Heart right ventricle (tissue), 16 donors: ENCODE results near the gene ZNF277. TPM values are rescaled to one million over a fixed set of nuclear protein-coding genes. Genes with fewer than 3 reads are reported as not detected.

Experiments
- ATAC-seq, 8 donors: fragments of 200-7000 bp; cut with Tn5 transposase; one replicate each; pipeline ENCODE4 v1.9.1; 2020; ENCODE audit warnings: mild to moderate bottlenecking in 8 of 8, moderate library complexity in 8 of 8, moderate number of reproducible peaks in 1 of 8
- DNase-seq, 2 donors: peaks; one replicate each; pipeline ENCODE4 v3.0.0-alpha.2; 2020
- H3K27ac ChIP-seq, 10 donors: fragments of 200-600 bp; sonication (generic) in 2 of 10; one replicate each; pipeline versions ENCODE4 v1.5.0 to v1.8.0; 2020 to 2022; ENCODE audit warnings: mild to moderate bottlenecking in 3 of 10
- H3K27me3 ChIP-seq, 7 donors: fragments of 200-600 bp; one replicate each; pipeline ENCODE4 v1.8.0; 2021 to 2022; ENCODE audit warnings: mild to moderate bottlenecking in 2 of 7
- H3K36me3 ChIP-seq, 9 donors: fragments of 200-600 bp; sonication (generic) in 1 of 9; one replicate each; pipeline versions ENCODE4 v1.5.0 to v1.8.0; 2020 to 2022; ENCODE audit warnings: mild to moderate bottlenecking in 2 of 9
- H3K4me1 ChIP-seq, 9 donors: fragments of 200-600 bp; sonication (generic) in 1 of 9; one replicate each; pipeline versions ENCODE4 v1.5.0 to v1.8.0; 2020 to 2022; ENCODE audit warnings: mild to moderate bottlenecking in 4 of 9
- H3K4me3 ChIP-seq, 10 donors: fragments of 200-600 bp; sonication (generic) in 2 of 10; one replicate each; pipeline versions ENCODE4 v1.5.0 to v1.8.0; 2020 to 2022; ENCODE audit warnings: mild to moderate bottlenecking in 7 of 10, moderate library complexity in 2 of 10
- H3K9me3 ChIP-seq, 11 donors: fragments of 200-600 bp in 10 of 11; sonication (generic) in 2 of 11; one replicate each; pipeline versions ENCODE4 v1.5.0 to v1.8.0; 2013 to 2022; ENCODE audit warnings: mild to moderate bottlenecking in 2 of 11, control low read depth in 1 of 11, moderate library complexity in 1 of 11
- CTCF ChIP-seq, 9 donors: fragments of 200-600 bp; sonication (generic) in 2 of 9; IDR thresholded peaks; one replicate each; pipeline versions ENCODE4 v1.5.0 to v1.8.0; 2021 to 2022; ENCODE audit warnings: antibody characterized with exemption in 9 of 9, mild to moderate bottlenecking in 5 of 9, moderate library complexity in 1 of 9
- WGBS, 2 donors: extraction: QIAGEN DNeasy Blood & Tissue Kit; methylation state at CpG; one replicate each; pipeline ENCODE4 v1.1.7; 2013; ENCODE audit warnings: inconsistent platforms in 1 of 2; 5-methylcytosine and 5-hydroxymethylcytosine counted together
- intact Hi-C, 10 donors: fragments of 100-400 bp; cut with DNase I; formaldehyde crosslinking; loops; one replicate each; pipeline versions ENCODE4 v1.11.1 to v1.14.2; 2022
- polyA plus RNA-seq, 2 donors: library from polyadenylated mRNA; stranded (reverse); fragments of 200-250 nt; gene quantifications; one replicate each; pipeline ENCODE4 v1.2.3, GENCODE V29; 2013
- total RNA-seq, 10 donors: library from RNA; stranded (reverse); fragmentation: NEBNext Ultra II Directional in 3 of 10; extraction: Animal tissue kit (Norgen Biotek cat#: 25700) in 3 of 10; gene quantifications; one replicate each; pipeline versions ENCODE4 v1.2.1 to v1.2.4, GENCODE V29; 2021 to 2023
- donor health status: Arrhythmogenic right ventricular cardiomyopathy.
- donor health status: ischemic (EF 13 %, LVEDD 7.1; RV severe dilation, severe dysfunction).
- donor health status: healthy with polysubstance abuse.
- donor health status: DM: no; HTN: yes; CAD: no.
- donor health status: DM: no; HTN: no; CAD: no.
- donor health status: ischemic (EF 25% LVEDD 6.9; RV normal size, moderate dysfunction).
- donor health status: ischemic (EF 25% LVEDD 5.7; RV mildly dilated, moderate dysfunction).
- donor health status: healthy.
- donor health status: DM: yes; HTN: yes; CAD: no.
- donor health status: Ischemic cardiomyopathy.
- donor health status: ischemic (EF 35%, LVEDD 5.7; RV mildly dilated, moderate dysfunction).
- donor health status: nonischemic (EF 11% LVEDD 7.7; RV severe dilation, severe dysfunction).
- donor health status: DM: yes; HTN: yes; CAD: no.
- donor health status: PGD.
- donor health status: ischemic (EF 29% LVEDD 5.4; RV normal size, mild dysfunction).
- donor health status: nonischemic (EF 23%, LVEDD 6.1; RV moderate dilation, normal function).

ZNF277 gene
- total and polyA plus RNA-seq, 12 donors = 7.7 to 25.7 (median 17.4) TPM

GRCh38 chr7:112288301-112288700 lies 81.8 kb downstream of the ZNF277 start:
- DNase-seq (no peak), ATAC-seq (no peak)
- WGBS, 2 donors = 99% methylated on average over 3 of the region's 3 CpGs
- Histone ChIP-seq H3K4me1 (peaks cover 0 to 8% (median 0%) of the 10 kb centered on the region in 9 donors), H3K9me3 (no peaks in the 10 kb centered on the region), H3K27me3 (no peaks in the 10 kb centered on the region), H3K27ac (no peak overlapping the region), H3K4me3 (no peak overlapping the region), H3K36me3 (peaks cover 0 to 32% (median 9%) of the 10 kb centered on the region in 9 donors)
- intact Hi-C loops = no loop called here
- no peak for TF ChIP-seq CTCF (IDR thresholded peaks at IDR 0.05)

- 93 to 95% methylated on average over 5 of the region's 5 CpGs for WGBS, 2 donors
- no peak for ATAC-seq
- intact Hi-C loops = loop anchor here in 1 of 10 donors (10.0 kb wide), 1 partner anchor 65 kb away; no protein-coding TSS in a partner anchor
Observed at GRCh38 chr7:112290065-112290464, 83.6 kb downstream of the ZNF277 start.

GRCh38 chr7:112292162-112292561 lies 85.7 kb downstream of the ZNF277 start:
- Histone ChIP-seq H3K4me1 (no peaks in the 10 kb centered on the region), H3K9me3 (no peaks in the 10 kb centered on the region), H3K36me3 (peaks cover 0 to 38% (median 9%) of the 10 kb centered on the region in 9 donors), H3K27me3 (no peaks in the 10 kb centered on the region), H3K27ac (no peak overlapping the region), H3K4me3 (no peak overlapping the region)
- intact Hi-C loops = loop anchor here in 1 of 10 donors (10.0 kb wide), 1 partner anchor 67 kb away; no protein-coding TSS in a partner anchor
- WGBS, 2 donors = 95 to 100% methylated on average over 1 of the region's 1 CpG
- ATAC-seq (no peak), DNase-seq (no peak)
- TF ChIP-seq CTCF (IDR thresholded peaks at IDR 0.05) = no peak

More at GRCh38 chr7:112290065-112290464, 83.6 kb downstream of the ZNF277 start:
- DNase-seq = no peak
- TF ChIP-seq CTCF (IDR thresholded peaks at IDR 0.05) = no peak
- no peaks in the 10 kb centered on the region for H3K27me3 ChIP-seq
- peaks cover 0 to 32% (median 9%) of the 10 kb centered on the region in 9 donors for H3K36me3 ChIP-seq
- H3K4me3 ChIP-seq = no peak overlapping the region
- peaks cover 0 to 8% (median 0%) of the 10 kb centered on the region in 9 donors for H3K4me1 ChIP-seq
- no peak overlapping the region for H3K27ac ChIP-seq
- no peaks in the 10 kb centered on the region for H3K9me3 ChIP-seq

- H3K27me3 ChIP-seq = no peaks in the 10 kb centered on the region
- no peak overlapping the region for H3K27ac ChIP-seq
- DNase-seq (no peak), ATAC-seq (no peak)
- no peak for TF ChIP-seq CTCF (IDR thresholded peaks at IDR 0.05)
- H3K4me3 ChIP-seq = no peak overlapping the region
- 80 to 88% methylated on average over 4 of the region's 4 CpGs for WGBS, 2 donors
- H3K36me3 ChIP-seq = peaks cover 0 to 31% (median 3%) of the 10 kb centered on the region in 9 donors
- H3K9me3 ChIP-seq = no peaks in the 10 kb centered on the region
- intact Hi-C loops = loop anchor here in 1 of 10 donors (10.0 kb wide), 1 partner anchor 69 kb away; no protein-coding TSS in a partner anchor
- H3K4me1 ChIP-seq = no peaks in the 10 kb centered on the region
Observed at GRCh38 chr7:112293416-112293815, 86.9 kb downstream of the ZNF277 start.
